Endodermal cell (in vitro differentiated cells): Measurements from ENCODE around the gene VPS50. TPM values are rescaled to one million over a fixed set of nuclear protein-coding genes. Genes with fewer than 3 reads are reported as not detected.

Experiments
- DNase-seq: peaks from one replicate; pipeline ENCODE4 v3.0.0-alpha.2; 2017
- H3K27ac ChIP-seq: 2 replicates; pipeline ENCODE4 v1.5.1; 2013; ENCODE audit warnings: mild to moderate bottlenecking, low read depth, low read length, moderate library complexity
- H3K27me3 ChIP-seq: 2 replicates; pipeline ENCODE4 v1.6.1; 2013; ENCODE audit warnings: mild to moderate bottlenecking, low read length, moderate library complexity; ENCODE audit not compliant: insufficient read depth, control insufficient read depth, poor library complexity, severe bottlenecking
- H3K36me3 ChIP-seq: 2 replicates; pipeline ENCODE4 v1.7.0; 2013; ENCODE audit warnings: mild to moderate bottlenecking, low read length, moderate library complexity; ENCODE audit not compliant: control insufficient read depth, insufficient read depth
- H3K4me1 ChIP-seq: one replicate; pipeline ENCODE4 v1.7.0; 2013; ENCODE audit warnings: low read length; ENCODE audit not compliant: control insufficient read depth, insufficient read depth
- H3K4me3 ChIP-seq: 2 replicates; pipeline ENCODE4 v1.5.1; 2013; ENCODE audit warnings: mild to moderate bottlenecking, low read length, moderate library complexity
- H3K9ac ChIP-seq: 2 replicates; pipeline ENCODE4 v1.6.1; 2013; ENCODE audit warnings: mild to moderate bottlenecking, low read length, moderate library complexity; ENCODE audit not compliant: poor library complexity, severe bottlenecking; ENCODE audit errors: extremely low read depth
- H3K9me3 ChIP-seq: 2 replicates; pipeline ENCODE4 v1.6.1; 2013; ENCODE audit warnings: mild to moderate bottlenecking, low read length, moderate library complexity; ENCODE audit not compliant: control insufficient read depth
- H3K27ac Mint-ChIP-seq: 2 replicates; pipeline ENCODE4 v1.8.0; 2020; ENCODE audit warnings: mixed read lengths
- H3K27me3 Mint-ChIP-seq: 2 replicates; pipeline ENCODE4 v1.8.0; 2021; ENCODE audit warnings: mild to moderate bottlenecking, mixed read lengths; ENCODE audit not compliant: insufficient read depth
- H3K36me3 Mint-ChIP-seq: 2 replicates; pipeline ENCODE4 v1.8.0; 2020; ENCODE audit warnings: low read depth, mixed read lengths
- H3K4me1 Mint-ChIP-seq: 2 replicates; pipeline ENCODE4 v1.8.0; 2020; ENCODE audit warnings: mixed read lengths
- H3K4me3 Mint-ChIP-seq: 2 replicates; pipeline ENCODE4 v1.8.0; 2020; ENCODE audit warnings: mild to moderate bottlenecking, moderate library complexity, mixed read lengths
- H3K9me3 Mint-ChIP-seq: 2 replicates; pipeline ENCODE4 v1.8.0; 2020; ENCODE audit warnings: mild to moderate bottlenecking, mixed read lengths
- CTCF ChIP-seq: fragments of 200-600 bp; sonication (generic); conservative IDR thresholded peaks from 2 replicates; pipeline ENCODE4 v1.5.0; 2021; ENCODE audit warnings: antibody characterized with exemption, mild to moderate bottlenecking
- WGBS, 2 experiments: methylation state at CpG; one replicate each; pipeline versions ENCODE4 v1.1.5 to v1.1.7; 2013; ENCODE audit warnings: missing lambda C conversion rate in 2 of 2, mixed read lengths in 1 of 2; ENCODE audit not compliant: insufficient coverage in 1 of 2, insufficient read length in 1 of 2; 5-methylcytosine and 5-hydroxymethylcytosine counted together
- total RNA-seq, 2 donors: library from RNA; stranded (reverse); fragmentation: NEBNext Ultra II Directional in 1 of 2; extraction: Animal tissue kit (Norgen Biotek cat#: 25700) in 1 of 2; gene quantifications; 2 replicates in 1 of 2; 3 replicates in 1 of 2; pipeline ENCODE4 v1.2.1, GENCODE V29; 2021

The VPS50 gene
- total RNA-seq, 2 donors from 2014 or later: 13.3 to 14.9 TPM

DNA sequence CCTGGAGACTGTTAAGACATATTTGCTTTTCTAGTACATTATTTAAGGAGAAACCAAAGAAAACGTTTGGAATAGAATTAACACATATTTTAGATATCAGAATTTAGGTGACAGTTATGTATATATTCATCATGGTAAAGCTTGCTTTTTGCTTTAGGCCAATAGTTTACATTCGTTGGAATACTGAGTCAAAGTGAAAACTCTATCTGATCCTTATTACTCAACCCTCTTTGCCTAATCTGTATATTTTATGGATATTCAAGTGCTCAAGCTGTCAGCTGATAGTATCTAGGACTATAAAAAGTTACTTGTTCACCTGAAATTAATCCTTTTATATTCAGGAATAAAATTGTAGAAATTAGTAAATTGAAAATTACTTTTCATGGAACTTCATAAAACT is 61.1 kb downstream of the VPS50 start:
- H3K4me1 ChIP-seq: no peaks in the 10 kb centered on the region
- no peaks in the 10 kb centered on the region for H3K27me3 Mint-ChIP-seq
- DNase-seq: no peak
- no peak overlapping the region for H3K27ac Mint-ChIP-seq
- no peak overlapping the region for H3K27ac ChIP-seq
- no peak overlapping the region for H3K4me3 Mint-ChIP-seq
- 89% methylated on average over 1 of the region's 2 CpGs; no CpG with 5 or more reads in 1 of the 2 experiments for WGBS, 2 experiments
- H3K27me3 ChIP-seq: no peaks in the 10 kb centered on the region
- no peaks in the 10 kb centered on the region for H3K9me3 ChIP-seq
- H3K36me3 Mint-ChIP-seq: peaks cover 9% of the 10 kb centered on the region
- H3K36me3 ChIP-seq: peaks cover 7% of the 10 kb centered on the region
- H3K9ac ChIP-seq: no peak overlapping the region
- TF ChIP-seq CTCF: no peak
- H3K4me1 Mint-ChIP-seq: peaks cover 3% of the 10 kb centered on the region
- H3K9me3 Mint-ChIP-seq: no peaks in the 10 kb centered on the region
- no peak overlapping the region for H3K4me3 ChIP-seq

- H3K27ac ChIP-seq: no peak overlapping the region
- WGBS, 2 experiments: 88 to 92% methylated on average over 1 of the region's 1 CpG
Measured at GRCh38 chr7:93298206-93298605, 66.0 kb downstream of the VPS50 start.

GRCh38 chr7:93298671-93299070 is 66.5 kb downstream of the VPS50 start:
- H3K4me3 ChIP-seq: no peak overlapping the region
- no peak overlapping the region for H3K27ac ChIP-seq
- TF ChIP-seq CTCF: no peak
- H3K9me3 ChIP-seq: no peaks in the 10 kb centered on the region
- no peak overlapping the region for H3K27ac Mint-ChIP-seq
- H3K27me3 Mint-ChIP-seq: no peaks in the 10 kb centered on the region
- peaks cover 9% of the 10 kb centered on the region for H3K36me3 Mint-ChIP-seq
- peaks cover 5% of the 10 kb centered on the region for H3K4me1 Mint-ChIP-seq
- no peak for DNase-seq
- no peak overlapping the region for H3K9ac ChIP-seq
- H3K9me3 Mint-ChIP-seq: no peaks in the 10 kb centered on the region
- no peak overlapping the region for H3K4me3 Mint-ChIP-seq
- WGBS, 2 experiments: 95% methylated on average over 1 of the region's 2 CpGs; no CpG with 5 or more reads in 1 of the 2 experiments
- H3K36me3 ChIP-seq: peaks cover 7% of the 10 kb centered on the region
- H3K4me1 ChIP-seq: no peaks in the 10 kb centered on the region
- H3K27me3 ChIP-seq: no peaks in the 10 kb centered on the region

More at GRCh38 chr7:93298206-93298605, 66.0 kb downstream of the VPS50 start:
- no peak overlapping the region for H3K4me3 Mint-ChIP-seq
- Histone ChIP-seq H3K36me3 (peaks cover 7% of the 10 kb centered on the region), H3K4me1 (no peaks in the 10 kb centered on the region), H3K4me3 (no peak overlapping the region), H3K27me3 (no peaks in the 10 kb centered on the region), H3K9ac (no peak overlapping the region), H3K9me3 (no peaks in the 10 kb centered on the region)
- no peaks in the 10 kb centered on the region for H3K27me3 Mint-ChIP-seq
- TF ChIP-seq CTCF: no peak
- H3K27ac Mint-ChIP-seq: no peak overlapping the region
- peaks cover 5% of the 10 kb centered on the region for H3K4me1 Mint-ChIP-seq
- H3K36me3 Mint-ChIP-seq: peaks cover 9% of the 10 kb centered on the region
- no peak for DNase-seq
- H3K9me3 Mint-ChIP-seq: no peaks in the 10 kb centered on the region
